ENCODE results near the gene MRM3.

DNA sequence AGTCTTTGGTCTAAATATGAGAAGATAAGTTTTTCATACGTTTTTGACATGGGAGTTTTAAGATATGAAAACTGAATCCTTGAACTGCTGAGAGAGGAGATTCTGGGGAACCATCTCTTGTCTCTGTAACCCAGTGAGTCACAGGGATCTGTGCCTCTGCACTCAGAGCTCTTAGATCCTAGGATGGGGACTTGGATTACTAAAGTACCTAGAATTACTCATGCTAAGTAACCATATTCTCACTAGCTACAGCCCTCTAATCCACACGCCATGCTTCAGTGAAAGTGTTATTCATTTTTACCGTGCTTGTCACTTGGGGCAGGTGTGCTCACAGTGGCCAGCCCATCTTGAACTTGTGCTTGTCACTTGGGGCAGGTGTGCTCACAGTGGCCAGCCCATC is 2.0 kb downstream of the MRM3 start:
- TF ChIP-seq, protein P1, sequence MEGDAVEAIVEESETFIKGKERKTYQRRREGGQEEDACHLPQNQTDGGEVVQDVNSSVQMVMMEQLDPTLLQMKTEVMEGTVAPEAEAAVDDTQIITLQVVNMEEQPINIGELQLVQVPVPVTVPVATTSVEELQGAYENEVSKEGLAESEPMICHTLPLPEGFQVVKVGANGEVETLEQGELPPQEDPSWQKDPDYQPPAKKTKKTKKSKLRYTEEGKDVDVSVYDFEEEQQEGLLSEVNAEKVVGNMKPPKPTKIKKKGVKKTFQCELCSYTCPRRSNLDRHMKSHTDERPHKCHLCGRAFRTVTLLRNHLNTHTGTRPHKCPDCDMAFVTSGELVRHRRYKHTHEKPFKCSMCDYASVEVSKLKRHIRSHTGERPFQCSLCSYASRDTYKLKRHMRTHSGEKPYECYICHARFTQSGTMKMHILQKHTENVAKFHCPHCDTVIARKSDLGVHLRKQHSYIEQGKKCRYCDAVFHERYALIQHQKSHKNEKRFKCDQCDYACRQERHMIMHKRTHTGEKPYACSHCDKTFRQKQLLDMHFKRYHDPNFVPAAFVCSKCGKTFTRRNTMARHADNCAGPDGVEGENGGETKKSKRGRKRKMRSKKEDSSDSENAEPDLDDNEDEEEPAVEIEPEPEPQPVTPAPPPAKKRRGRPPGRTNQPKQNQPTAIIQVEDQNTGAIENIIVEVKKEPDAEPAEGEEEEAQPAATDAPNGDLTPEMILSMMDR (IDR thresholded peaks at IDR 0.05; ENCODE audit: poor library complexity, severe bottlenecking) = no peak
- TF ChIP-seq, protein P2, sequence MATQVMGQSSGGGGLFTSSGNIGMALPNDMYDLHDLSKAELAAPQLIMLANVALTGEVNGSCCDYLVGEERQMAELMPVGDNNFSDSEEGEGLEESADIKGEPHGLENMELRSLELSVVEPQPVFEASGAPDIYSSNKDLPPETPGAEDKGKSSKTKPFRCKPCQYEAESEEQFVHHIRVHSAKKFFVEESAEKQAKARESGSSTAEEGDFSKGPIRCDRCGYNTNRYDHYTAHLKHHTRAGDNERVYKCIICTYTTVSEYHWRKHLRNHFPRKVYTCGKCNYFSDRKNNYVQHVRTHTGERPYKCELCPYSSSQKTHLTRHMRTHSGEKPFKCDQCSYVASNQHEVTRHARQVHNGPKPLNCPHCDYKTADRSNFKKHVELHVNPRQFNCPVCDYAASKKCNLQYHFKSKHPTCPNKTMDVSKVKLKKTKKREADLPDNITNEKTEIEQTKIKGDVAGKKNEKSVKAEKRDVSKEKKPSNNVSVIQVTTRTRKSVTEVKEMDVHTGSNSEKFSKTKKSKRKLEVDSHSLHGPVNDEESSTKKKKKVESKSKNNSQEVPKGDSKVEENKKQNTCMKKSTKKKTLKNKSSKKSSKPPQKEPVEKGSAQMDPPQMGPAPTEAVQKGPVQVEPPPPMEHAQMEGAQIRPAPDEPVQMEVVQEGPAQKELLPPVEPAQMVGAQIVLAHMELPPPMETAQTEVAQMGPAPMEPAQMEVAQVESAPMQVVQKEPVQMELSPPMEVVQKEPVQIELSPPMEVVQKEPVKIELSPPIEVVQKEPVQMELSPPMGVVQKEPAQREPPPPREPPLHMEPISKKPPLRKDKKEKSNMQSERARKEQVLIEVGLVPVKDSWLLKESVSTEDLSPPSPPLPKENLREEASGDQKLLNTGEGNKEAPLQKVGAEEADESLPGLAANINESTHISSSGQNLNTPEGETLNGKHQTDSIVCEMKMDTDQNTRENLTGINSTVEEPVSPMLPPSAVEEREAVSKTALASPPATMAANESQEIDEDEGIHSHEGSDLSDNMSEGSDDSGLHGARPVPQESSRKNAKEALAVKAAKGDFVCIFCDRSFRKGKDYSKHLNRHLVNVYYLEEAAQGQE (IDR thresholded peaks at IDR 0.05; ENCODE audit: borderline replicate concordance) = no peak
- TF ChIP-seq POLR2AphosphoS5 (IDR thresholded peaks at IDR 0.05) = no peak
- TF ChIP-seq SMC3 (conservative IDR thresholded peaks at IDR 0.05; ENCODE audit: poor library complexity) = no peak
- TF ChIP-seq EZH2 (IDR thresholded peaks at IDR 0.05; ENCODE audit: borderline replicate concordance, insufficient read depth, low read length, poor library complexity, severe bottlenecking) = no peak
- no peak for TF ChIP-seq TAF1 (IDR thresholded peaks at IDR 0.05; ENCODE audit: low read depth)
- no peak for TF ChIP-seq EP300 (conservative IDR thresholded peaks at IDR 0.05; ENCODE audit: poor library complexity, severe bottlenecking)
- TF ChIP-seq RAD21 (conservative IDR thresholded peaks at IDR 0.05) = no peak
- TF ChIP-seq MXI1 (conservative IDR thresholded peaks at IDR 0.05; ENCODE audit: poor library complexity, severe bottlenecking) = no peak
